HG03108 (cell line): ENCODE results near the gene PIGL.
"Not testable (repeated sequence)": the region's sequence is repeated elsewhere in the genome, so short reads cannot be mapped to it uniquely, and the experiment has no call there.

ENCODE experiments used
- ATAC-seq: cut with Tn5 transposase; IDR thresholded peaks from one replicate; pipeline ENCODE4 v1.9.1; 2021; ENCODE audit warnings: moderate library complexity; ENCODE audit not compliant: unreplicated experiment

Gene PIGL

DNA sequence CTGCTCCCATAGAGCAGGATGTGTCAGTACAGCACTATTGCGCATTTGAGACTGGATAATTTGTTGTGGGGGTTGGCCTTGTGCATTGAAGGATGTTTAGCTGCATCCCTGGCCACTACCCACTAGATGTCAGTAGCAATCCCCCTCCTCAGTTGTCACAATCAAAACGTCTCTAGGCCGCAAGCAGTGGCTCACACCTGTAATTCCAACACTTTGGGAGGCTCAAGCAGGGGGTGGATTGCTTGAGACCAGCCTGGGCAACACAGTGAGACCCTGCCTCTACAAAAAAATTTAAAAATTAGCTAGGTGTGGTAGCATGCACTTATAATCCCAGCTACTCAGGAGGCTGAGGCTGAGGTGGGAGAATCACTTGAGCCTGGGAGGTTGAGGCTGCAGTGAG lies 87.8 kb downstream of the PIGL start:
- ATAC-seq, result no peak

GRCh38 chr17:16306211-16306610 lies 89.2 kb downstream of the PIGL start:
- ATAC-seq, result no peak

- ATAC-seq, result not testable (repeated sequence)
Measured at GRCh38 chr17:16312061-16312460, 95.1 kb downstream of the PIGL start.

DNA sequence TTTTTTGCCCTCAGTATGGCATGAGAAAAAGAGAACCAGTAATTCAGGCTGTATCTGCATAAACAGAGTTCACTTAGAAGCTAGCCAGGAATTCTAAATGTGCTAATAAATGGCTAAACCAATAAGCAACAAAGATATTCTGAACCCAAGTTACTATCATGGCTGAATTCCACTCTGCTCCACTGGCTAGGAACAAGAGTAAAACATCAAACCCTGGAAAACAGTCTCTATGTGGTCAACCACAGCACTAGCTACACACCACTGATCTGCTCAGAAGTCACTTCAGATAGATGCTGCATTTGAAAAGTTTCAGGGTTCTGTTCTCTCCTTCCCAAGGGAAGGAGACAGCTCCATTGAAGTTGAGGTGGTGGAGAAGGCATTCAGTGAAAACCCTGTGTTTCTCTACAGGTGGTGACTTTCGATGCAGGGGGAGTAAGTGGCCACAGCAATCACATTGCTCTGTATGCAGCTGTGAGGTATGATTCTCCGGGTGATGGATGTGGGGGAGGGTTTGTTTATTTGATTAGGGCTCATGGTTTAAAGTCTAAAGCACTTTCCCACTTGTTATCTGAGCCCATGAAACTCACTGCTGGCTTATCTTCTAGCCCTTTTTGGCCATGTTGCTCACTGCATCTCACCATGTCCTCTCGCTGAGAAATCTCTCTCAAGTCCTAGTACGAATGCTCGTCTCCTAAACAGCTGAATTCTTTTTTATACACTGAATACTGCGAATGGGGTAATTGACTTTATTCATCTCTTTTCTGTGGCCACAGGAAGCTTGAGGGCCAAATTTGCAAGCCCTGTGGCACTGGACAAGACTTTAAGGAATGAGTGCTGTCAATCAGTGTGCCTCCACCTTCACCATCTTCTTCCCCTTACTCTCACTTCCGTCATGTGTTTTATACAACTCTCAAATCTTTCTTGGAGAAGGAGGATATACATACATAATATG lies 96.4 kb downstream of the PIGL start:
- no peak for ATAC-seq

DNA sequence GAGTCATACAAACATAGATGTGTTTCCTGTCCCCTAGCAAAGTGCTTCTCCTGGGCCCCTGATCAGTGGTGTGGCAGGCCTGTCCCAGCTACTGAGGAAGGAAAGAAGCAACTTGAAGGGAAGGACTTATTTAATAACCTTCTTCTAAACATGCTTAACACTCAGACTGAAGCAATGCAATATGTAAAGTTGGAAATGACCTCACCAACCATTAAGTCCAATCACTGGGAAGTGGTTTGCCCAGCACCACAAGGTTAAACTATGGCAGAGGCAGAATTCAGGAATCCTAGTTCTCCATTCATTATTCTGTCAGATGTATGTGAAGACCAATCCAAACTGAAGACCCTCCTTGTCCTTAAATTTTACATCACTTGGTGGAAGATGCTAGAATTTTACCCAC lies 97.2 kb downstream of the PIGL start:
- ATAC-seq, result no peak

DNA sequence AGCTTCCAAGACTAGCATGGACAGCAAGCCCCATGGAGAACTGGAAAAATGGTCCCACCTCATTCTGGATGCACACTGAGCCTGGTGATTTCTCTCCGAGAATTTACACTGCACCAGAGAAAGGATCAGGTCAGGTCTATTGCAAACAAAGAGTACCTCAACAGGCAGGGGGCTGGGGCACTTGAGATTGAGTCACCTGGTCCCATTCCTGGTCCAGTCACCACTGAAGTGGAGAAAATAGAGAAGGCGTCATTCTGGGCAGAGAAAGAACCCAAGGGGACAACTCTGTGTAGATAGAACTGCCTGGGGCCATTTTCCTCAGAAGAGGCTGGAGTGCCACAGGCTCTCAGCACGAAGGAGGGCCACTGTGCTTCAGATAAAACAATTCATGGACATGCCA lies 97.8 kb downstream of the PIGL start:
- no peak for ATAC-seq

GRCh38 chr17:16319969-16320368 lies 103.0 kb downstream of the PIGL start:
- no peak for ATAC-seq

DNA sequence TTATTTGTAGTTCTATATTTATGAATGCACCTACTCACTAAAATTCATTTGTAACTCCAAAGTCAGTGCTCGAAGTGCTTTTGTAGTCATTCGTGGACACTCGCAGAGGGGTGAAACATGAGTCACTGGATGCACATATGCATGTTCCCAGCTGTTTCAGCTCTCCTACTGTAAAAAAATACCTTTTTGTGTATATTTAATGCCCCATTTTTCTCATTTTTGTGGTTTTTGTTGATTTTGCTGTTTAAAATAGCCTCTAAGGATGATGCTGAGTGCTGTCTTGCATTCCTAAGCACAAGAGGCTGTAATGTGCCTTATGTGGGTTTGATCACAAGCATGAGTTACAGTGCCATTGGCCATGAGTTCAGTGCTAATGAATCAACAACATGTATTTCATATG lies 105.6 kb downstream of the PIGL start:
- ATAC-seq, result no peak

DNA sequence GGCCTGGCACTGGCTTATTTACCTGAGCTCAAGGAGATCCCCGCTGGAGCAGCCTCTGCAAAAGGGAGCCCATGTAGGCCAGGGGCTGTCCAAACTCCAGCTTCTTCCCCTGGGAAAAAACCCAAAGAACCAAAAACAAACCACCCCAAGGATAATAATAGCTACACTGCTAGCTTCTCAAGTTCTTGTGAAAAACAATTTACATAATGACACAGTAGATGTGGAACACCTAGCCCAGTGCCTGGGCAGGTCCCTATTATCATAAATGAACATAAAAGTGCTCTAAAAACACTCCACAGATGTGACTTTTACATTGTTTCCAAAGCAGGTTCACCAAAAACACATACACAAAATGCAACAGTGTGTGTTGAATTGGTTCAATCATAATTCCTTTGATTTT lies 109.0 kb downstream of the PIGL start:
- ATAC-seq, result no peak

DNA sequence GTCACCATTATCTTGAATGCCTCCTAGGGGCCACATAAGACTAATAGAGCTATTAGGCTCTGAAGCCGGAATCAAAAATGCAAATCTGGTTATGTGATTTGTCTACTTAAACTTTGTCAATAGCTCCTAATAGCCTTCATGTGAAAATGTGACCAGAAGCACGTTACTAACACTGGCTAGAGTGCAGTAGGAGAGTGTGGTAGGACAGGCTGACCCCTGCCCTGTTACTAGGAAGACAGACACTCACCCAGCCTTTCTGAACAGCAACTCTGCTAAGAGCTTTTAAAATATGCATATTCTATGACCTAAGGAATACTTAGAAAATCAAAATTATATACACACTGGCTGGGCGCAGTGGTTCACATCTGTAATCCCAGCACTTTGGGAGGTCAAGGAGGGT lies 110.0 kb downstream of the PIGL start:
- no peak for ATAC-seq

- no peak for ATAC-seq
Measured at GRCh38 chr17:16328997-16329396, 112.0 kb downstream of the PIGL start.

GRCh38 chr17:16329519-16330271 lies 112.7 kb downstream of the PIGL start:
- no peak for ATAC-seq

DNA sequence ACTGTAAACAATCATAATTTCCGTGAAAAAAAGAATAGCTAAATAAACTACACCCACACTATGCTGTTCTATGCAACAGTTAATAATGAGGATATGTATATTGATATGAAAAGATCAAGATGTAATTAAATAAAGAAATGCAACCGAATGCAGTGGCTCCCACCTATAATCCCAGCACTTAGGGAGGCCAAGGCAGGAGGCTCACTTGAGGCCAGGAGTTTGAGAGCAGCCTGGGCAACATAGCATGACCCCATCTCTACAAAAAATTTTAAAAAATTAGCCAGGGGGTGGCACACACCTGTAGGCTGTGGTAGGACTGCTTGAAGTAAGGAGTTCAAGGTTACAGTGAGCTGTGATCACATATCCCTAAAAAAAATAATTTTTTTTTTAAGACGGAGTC lies 121.4 kb downstream of the PIGL start:
- no peak for ATAC-seq

DNA sequence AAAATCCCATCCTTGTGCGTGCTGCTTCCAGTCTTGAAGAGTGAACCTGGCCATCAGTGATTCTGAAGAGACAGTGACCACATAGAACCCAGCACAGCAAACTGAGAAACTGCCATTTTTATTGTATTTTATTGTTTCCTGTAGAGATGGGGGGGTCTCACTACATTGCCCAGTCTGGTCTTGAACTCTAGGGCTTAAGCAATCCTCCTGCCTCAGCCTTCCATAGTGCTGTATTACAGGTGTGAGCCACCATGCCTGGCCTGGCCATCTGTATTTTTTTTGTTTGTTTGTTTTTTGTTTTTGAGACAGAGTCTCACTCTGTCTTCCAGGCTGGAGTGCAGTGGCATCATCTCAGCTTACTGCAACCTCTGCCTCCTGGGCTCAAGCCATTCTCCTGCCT lies 122.4 kb downstream of the PIGL start:
- ATAC-seq, result no peak

GRCh38 chr17:16339959-16340358 lies 122.9 kb downstream of the PIGL start:
- ATAC-seq, result no peak

GRCh38 chr17:16342979-16343378 lies 126.0 kb downstream of the PIGL start:
- no peak for ATAC-seq

DNA sequence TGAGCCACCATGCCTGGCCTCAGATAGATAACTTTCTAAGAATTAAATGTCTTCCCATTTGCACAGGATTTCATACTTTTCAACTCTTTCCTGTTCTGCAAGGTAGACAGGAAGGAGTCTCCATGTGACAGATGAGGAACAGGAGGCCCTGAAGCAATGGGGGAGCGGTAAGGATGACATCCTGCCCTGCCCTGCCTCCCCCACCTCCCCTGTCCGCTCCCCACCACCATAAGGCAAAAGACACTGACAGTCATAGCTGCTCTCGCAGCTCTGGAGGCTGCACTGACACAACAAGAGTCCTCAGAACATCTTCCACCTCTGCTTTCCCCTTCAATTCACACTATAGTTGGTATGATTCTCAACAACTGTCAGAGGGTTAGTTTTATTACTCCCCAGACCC lies 126.6 kb downstream of the PIGL start:
- no peak for ATAC-seq

DNA sequence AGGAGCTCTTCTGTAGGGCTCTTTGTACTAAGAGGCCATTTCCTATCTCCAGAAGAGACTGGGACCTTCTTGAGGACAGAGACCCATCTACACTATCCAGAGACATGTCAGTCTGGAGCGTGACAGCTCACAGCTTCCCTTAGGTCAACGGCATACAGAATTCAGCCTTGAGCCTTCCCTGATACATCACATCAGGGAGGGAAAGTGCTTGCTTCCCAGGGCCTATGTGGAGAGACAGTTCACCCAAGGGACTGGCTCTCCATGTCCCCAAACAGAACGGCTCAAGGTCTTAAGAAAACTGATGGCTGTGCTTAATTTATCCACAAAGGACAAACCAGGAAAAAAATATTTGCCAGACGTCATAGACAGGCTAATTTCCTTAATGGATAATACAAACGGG lies 128.6 kb downstream of the PIGL start:
- ATAC-seq, result no peak

DNA sequence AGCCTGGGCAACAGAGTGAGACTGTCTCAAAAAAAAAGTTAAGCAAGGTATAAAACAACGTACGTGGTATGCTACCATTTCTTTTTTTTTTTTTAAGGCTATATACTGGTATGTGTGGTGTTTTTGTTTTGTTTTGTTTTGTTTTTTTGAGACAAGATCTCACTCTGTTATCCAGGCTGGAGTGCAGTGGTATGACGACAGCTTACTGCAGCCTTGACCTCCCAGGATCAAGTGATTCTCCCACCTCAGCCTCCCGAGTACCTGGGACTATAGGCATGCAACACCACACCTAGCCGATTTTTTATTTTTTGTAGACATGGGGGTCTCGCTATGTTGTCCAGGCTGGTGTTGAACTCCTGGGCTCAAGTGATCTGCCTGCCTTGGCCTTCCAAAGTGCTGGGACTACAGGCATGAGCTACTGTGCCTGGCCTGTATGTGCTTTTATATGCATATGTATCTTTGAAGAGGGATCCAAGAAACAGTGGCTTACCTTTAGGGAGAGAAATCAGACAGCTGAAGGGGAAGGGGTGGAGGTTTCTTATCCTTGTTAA lies 129.8 kb downstream of the PIGL start:
- ATAC-seq, result no peak

- no peak for ATAC-seq
Measured at GRCh38 chr17:16348586-16348985, 131.6 kb downstream of the PIGL start.

DNA sequence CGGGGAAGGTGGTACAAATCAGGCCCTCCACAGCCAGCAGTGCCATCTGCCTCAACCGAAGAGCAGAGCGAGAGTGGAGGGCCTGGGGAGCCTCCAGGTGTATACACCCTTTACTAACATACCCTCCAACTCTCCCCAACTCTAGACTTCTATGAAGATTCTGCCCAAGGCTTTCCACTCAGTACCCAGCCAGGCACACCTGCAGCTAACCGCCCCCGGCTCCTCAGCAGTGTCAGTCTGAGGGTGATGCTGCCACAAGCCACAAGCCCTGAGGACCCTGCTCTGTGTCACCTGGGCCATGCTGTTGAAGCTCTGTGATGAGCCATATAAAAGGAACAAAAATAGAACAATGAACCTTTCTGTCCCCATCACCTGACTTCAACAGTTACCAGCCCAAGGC lies 132.4 kb downstream of the PIGL start:
- no peak for ATAC-seq

GRCh38 chr17:16351831-16352230 lies 134.8 kb downstream of the PIGL start:
- no peak for ATAC-seq
